ENCODE measurements around the gene FAM110D.

DNA sequence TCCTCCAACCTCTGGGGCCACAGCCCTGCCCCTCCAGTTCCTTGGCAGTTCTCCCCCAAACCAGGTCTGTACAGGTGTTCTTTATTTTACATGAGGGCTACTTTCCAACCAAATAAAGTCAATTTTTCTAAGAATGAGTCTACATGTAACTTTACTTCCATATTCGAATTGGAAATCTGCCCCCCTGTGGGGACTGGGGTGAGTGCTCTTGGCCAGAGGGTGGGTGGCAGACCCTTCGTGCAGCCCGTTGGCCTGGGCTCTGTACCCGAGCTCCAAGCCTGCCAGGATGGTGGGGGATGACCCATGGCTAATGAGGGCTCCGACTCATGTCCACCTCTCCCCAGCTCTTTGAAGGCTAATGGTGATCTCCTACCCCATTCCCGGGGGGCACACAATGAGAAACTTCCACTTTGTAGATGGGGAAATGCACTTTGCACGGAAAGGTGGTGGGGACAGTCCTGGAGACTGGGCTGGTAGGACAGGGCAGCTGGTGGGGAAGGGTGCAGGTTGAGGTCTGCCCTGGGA, 30.9 kb downstream of the FAM110D start:
- TF ChIP-seq JUNB (IDR thresholded peaks at IDR 0.05) (no peak), FOXM1 (IDR thresholded peaks at IDR 0.05; ENCODE audit: low read depth, low read length) (no peak), ZNF622 (IDR thresholded peaks at IDR 0.05) (no peak), NBN (IDR thresholded peaks at IDR 0.05) (no peak), BCL11A (IDR thresholded peaks at IDR 0.05; ENCODE audit: low read depth, low read length) (no peak), MXI1 (IDR thresholded peaks at IDR 0.05; ENCODE audit: low read depth, low read length) (no peak), SIN3A (IDR thresholded peaks at IDR 0.05; ENCODE audit: low read depth, low read length) (no peak), POLR2AphosphoS5 (IDR thresholded peaks at IDR 0.05; ENCODE audit: low read length) (no peak)
- TF ChIP-seq, protein P1, sequence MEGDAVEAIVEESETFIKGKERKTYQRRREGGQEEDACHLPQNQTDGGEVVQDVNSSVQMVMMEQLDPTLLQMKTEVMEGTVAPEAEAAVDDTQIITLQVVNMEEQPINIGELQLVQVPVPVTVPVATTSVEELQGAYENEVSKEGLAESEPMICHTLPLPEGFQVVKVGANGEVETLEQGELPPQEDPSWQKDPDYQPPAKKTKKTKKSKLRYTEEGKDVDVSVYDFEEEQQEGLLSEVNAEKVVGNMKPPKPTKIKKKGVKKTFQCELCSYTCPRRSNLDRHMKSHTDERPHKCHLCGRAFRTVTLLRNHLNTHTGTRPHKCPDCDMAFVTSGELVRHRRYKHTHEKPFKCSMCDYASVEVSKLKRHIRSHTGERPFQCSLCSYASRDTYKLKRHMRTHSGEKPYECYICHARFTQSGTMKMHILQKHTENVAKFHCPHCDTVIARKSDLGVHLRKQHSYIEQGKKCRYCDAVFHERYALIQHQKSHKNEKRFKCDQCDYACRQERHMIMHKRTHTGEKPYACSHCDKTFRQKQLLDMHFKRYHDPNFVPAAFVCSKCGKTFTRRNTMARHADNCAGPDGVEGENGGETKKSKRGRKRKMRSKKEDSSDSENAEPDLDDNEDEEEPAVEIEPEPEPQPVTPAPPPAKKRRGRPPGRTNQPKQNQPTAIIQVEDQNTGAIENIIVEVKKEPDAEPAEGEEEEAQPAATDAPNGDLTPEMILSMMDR (IDR thresholded peaks at IDR 0.05 in 2 of 3, conservative IDR thresholded peaks at IDR 0.05 in 1 of 3; ENCODE audit: control insufficient read depth in 2 of 3, extremely low read depth in 1 of 3, insufficient read depth in 1 of 3, low read depth in 3 of 3, low read length in 3 of 3), result no peak
